H1 (cell line): ENCODE data around the gene SEMA3C. TPM values are rescaled to one million over a fixed set of nuclear protein-coding genes. Genes with fewer than 3 reads are reported as not detected.

Experiments
- CTCF ChIA-PET: fragments of 300-600 bp; sonication (Branson Sonifier 250); formaldehyde crosslinking; loops from one replicate; lab custom pipeline; 2021; ENCODE audit not compliant: partially characterized antibody; lab: Charles Lee
- POLR2A ChIA-PET: fragments of 300-600 bp; sonication (Branson Sonifier 250); formaldehyde crosslinking; loops from one replicate; lab custom pipeline; 2021; ENCODE audit warnings: inconsistent platforms; ENCODE audit not compliant: partially characterized antibody; lab: Charles Lee
- DNase-seq, 2 experiments: peaks; one replicate each; pipeline versions ENCODE4 v3.0.0 to v3.0.0-alpha.2; 2010 to 2022; ENCODE audit warnings: low spot score in 2 of 2, low read depth in 1 of 2, mixed read lengths in 1 of 2
- FAIRE-seq: peaks from 2 replicates; lab custom pipeline; 2011; peaks lifted over from hg19 to GRCh38; lab: Jason Lieb, UNC
- H2AFZ ChIP-seq: 2 replicates; pipeline ENCODE4 v1.8.1; 2012; ENCODE audit warnings: low read length, inconsistent platforms
- H2AK5ac ChIP-seq: 2 replicates; pipeline ENCODE4 v1.6.1; 2013; ENCODE audit warnings: low read depth, low read length
- H2BK120ac ChIP-seq: replicated peaks from 2 replicates; pipeline ENCODE3; 2013; ENCODE audit warnings: low read depth, low read length, inconsistent platforms
- H2BK12ac ChIP-seq: 2 replicates; pipeline ENCODE4 v1.6.1; 2013; ENCODE audit warnings: low read depth, low read length
- H2BK15ac ChIP-seq: 2 replicates; pipeline ENCODE4 v1.6.1; 2013; ENCODE audit warnings: low read length
- H2BK20ac ChIP-seq: 2 replicates; pipeline ENCODE4 v1.6.1; 2013; ENCODE audit warnings: low read length
- H2BK5ac ChIP-seq: 2 replicates; pipeline ENCODE4 v1.6.1; 2013; ENCODE audit warnings: low read depth, low read length
- H3K14ac ChIP-seq: 2 replicates; pipeline ENCODE4 v1.6.1; 2013; ENCODE audit warnings: inconsistent platforms; ENCODE audit not compliant: insufficient read length
- H3K18ac ChIP-seq: 2 replicates; pipeline ENCODE4 v1.6.1; 2013; ENCODE audit warnings: low read length; ENCODE audit errors: extremely low read depth
- H3K23ac ChIP-seq: 2 replicates; pipeline ENCODE4 v1.6.1; 2013; ENCODE audit warnings: inconsistent platforms; ENCODE audit not compliant: insufficient read length
- H3K23me2 ChIP-seq: 2 replicates; pipeline ENCODE4 v1.6.1; 2013; ENCODE audit warnings: low read depth, low read length
- H3K27ac ChIP-seq: 2 replicates; pipeline ENCODE4 v1.6.1; 2011; ENCODE audit warnings: low read depth, low read length, inconsistent platforms
- H3K27me3 ChIP-seq, 4 experiments: replicated peaks in 1 of 4; 1 replicate in 1 of 4; 2 replicates in 3 of 4; pipeline versions ENCODE4 v1.6.1 to v1.8.1; 2011 to 2013; ENCODE audit warnings: low read length in 3 of 4, mild to moderate bottlenecking in 3 of 4, inconsistent platforms in 2 of 4, mixed read lengths in 2 of 4, moderate library complexity in 1 of 4; ENCODE audit not compliant: control insufficient read depth in 3 of 4, insufficient read depth in 3 of 4; ENCODE audit errors: extremely low read depth in 1 of 4
- H3K36me3 ChIP-seq, 4 experiments: 2 replicates each; pipeline versions ENCODE4 v1.6.1 to v1.8.1; 2011 to 2013; ENCODE audit warnings: mild to moderate bottlenecking in 4 of 4, low read length in 3 of 4, moderate library complexity in 2 of 4, control low read depth in 1 of 4, inconsistent platforms in 1 of 4; ENCODE audit not compliant: insufficient read depth in 4 of 4, control insufficient read depth in 2 of 4
- H3K4ac ChIP-seq: replicated peaks from 2 replicates; pipeline ENCODE3; 2013; ENCODE audit warnings: low read length, low read depth, mixed read lengths, inconsistent platforms; ENCODE audit not compliant: insufficient read length
- H3K4me1 ChIP-seq, 4 experiments: replicated peaks in 1 of 4; 1 replicate in 1 of 4; 2 replicates in 3 of 4; pipeline versions ENCODE4 v1.6.1 to v1.8.1; 2011 to 2013; ENCODE audit warnings: low read length in 3 of 4, inconsistent platforms in 2 of 4, mixed read lengths in 1 of 4; ENCODE audit not compliant: insufficient read depth in 4 of 4, control insufficient read depth in 3 of 4
- H3K4me2 ChIP-seq, 2 experiments: 2 replicates each; pipeline versions ENCODE4 v1.6.1 to v1.8.1; 2011 to 2013; ENCODE audit warnings: low read depth in 2 of 2, low read length in 2 of 2, control low read depth in 1 of 2, inconsistent platforms in 1 of 2, mild to moderate bottlenecking in 1 of 2; ENCODE audit not compliant: insufficient read depth in 1 of 2
- H3K4me3 ChIP-seq, 4 experiments: fragments of 200-600, 300-600 bp in 1 of 4; sonication (generic), shearing (Covaris generic), sonication (Bioruptor Twin) in 1 of 4; 2 replicates each; pipeline versions ENCODE4 v1.5.1 to v1.8.1; 2011 to 2016; ENCODE audit warnings: low read length in 4 of 4, low read depth in 3 of 4, control low read depth in 2 of 4, inconsistent platforms in 2 of 4, mild to moderate bottlenecking in 2 of 4, mixed read lengths in 1 of 4, moderate library complexity in 1 of 4; ENCODE audit not compliant: insufficient read depth in 2 of 4; ENCODE audit errors: extremely low read depth in 1 of 4
- H3K56ac ChIP-seq: replicated peaks from 2 replicates; pipeline ENCODE3; 2013; ENCODE audit warnings: low read depth, mild to moderate bottlenecking, mixed read lengths, low read length, inconsistent platforms; ENCODE audit not compliant: insufficient read length
- H3K79me1 ChIP-seq: 2 replicates; pipeline ENCODE4 v1.6.1; 2013; ENCODE audit warnings: low read depth, low read length, control low read depth
- H3K79me2 ChIP-seq, 2 experiments: 2 replicates each; pipeline versions ENCODE4 v1.6.1 to v1.8.1; 2012 to 2013; ENCODE audit warnings: low read length in 2 of 2, mild to moderate bottlenecking in 2 of 2, inconsistent platforms in 1 of 2; ENCODE audit not compliant: insufficient read depth in 2 of 2, control insufficient read depth in 1 of 2
- H3K9ac ChIP-seq, 4 experiments: replicated peaks in 1 of 4; 1 replicate in 1 of 4; 2 replicates in 3 of 4; pipeline versions ENCODE4 v1.6.1 to v1.8.1; 2011 to 2013; ENCODE audit warnings: low read depth in 3 of 4, low read length in 3 of 4, control low read depth in 2 of 4, mild to moderate bottlenecking in 2 of 4, moderate library complexity in 2 of 4, inconsistent platforms in 1 of 4; ENCODE audit errors: extremely low read depth in 1 of 4
- H3K9me3 ChIP-seq, 2 experiments: 2 replicates each; pipeline versions ENCODE4 v1.6.1 to v1.8.1; 2012 to 2013; ENCODE audit warnings: mild to moderate bottlenecking in 2 of 2, moderate library complexity in 2 of 2, control low read depth in 1 of 2, inconsistent platforms in 1 of 2, low read depth in 1 of 2, low read length in 1 of 2, mixed read lengths in 1 of 2; ENCODE audit not compliant: insufficient read depth in 2 of 2
- H4K20me1 ChIP-seq, 2 experiments: replicated peaks in 1 of 2; 2 replicates each; pipeline versions ENCODE3 to v1.8.1; 2011 to 2013; ENCODE audit warnings: inconsistent platforms in 2 of 2, low read length in 2 of 2, mild to moderate bottlenecking in 1 of 2; ENCODE audit not compliant: insufficient read depth in 2 of 2, control insufficient read depth in 1 of 2
- H4K5ac ChIP-seq: 2 replicates; pipeline ENCODE4 v1.6.1; 2013; ENCODE audit warnings: low read length, low read depth, mixed read lengths, inconsistent platforms; ENCODE audit not compliant: insufficient read length
- H4K8ac ChIP-seq: 2 replicates; pipeline ENCODE4 v1.8.0; 2013; ENCODE audit warnings: mild to moderate bottlenecking, moderate library complexity, low read length, inconsistent platforms; ENCODE audit not compliant: insufficient read depth; ENCODE audit errors: extremely low read depth
- H4K91ac ChIP-seq: replicated peaks from 2 replicates; pipeline ENCODE3; 2013; ENCODE audit warnings: low read length, mixed read lengths, inconsistent platforms; ENCODE audit not compliant: insufficient read length
- ASH2L ChIP-seq: fragments of 200-600, 300-600 bp; sonication (generic); IDR thresholded peaks from one replicate; pipeline ENCODE4 v1.7.1; 2017; ENCODE audit warnings: low read length
- CBX8 ChIP-seq: fragments of 300-800, 300-1000 bp; sonication (generic); IDR thresholded peaks from 2 replicates; pipeline ENCODE4 v1.7.1; 2016; ENCODE audit warnings: low read depth, low read length, borderline replicate concordance
- CEBPB ChIP-seq: IDR thresholded peaks from 2 replicates; pipeline ENCODE4 v1.6.1; 2012; ENCODE audit warnings: low read depth, low read length
- CHD1 ChIP-seq: IDR thresholded peaks from 2 replicates; pipeline ENCODE4 v1.6.1; 2012; ENCODE audit warnings: low read depth, low read length, improper control_type of control experiment
- EZH2 ChIP-seq: fragments of 200-600 bp; sonication (generic); IDR thresholded peaks from 2 replicates; pipeline ENCODE4 v1.7.1; 2012; ENCODE audit warnings: low read depth, mild to moderate bottlenecking, moderate library complexity, low read length, inconsistent platforms; ENCODE audit not compliant: severe bottlenecking
- FOSL1 ChIP-seq: IDR thresholded peaks from 2 replicates; pipeline ENCODE4 v1.6.1; 2011; ENCODE audit warnings: mild to moderate bottlenecking, low read depth, low read length, moderate library complexity; ENCODE audit not compliant: insufficient read depth
- POU5F1 ChIP-seq: IDR thresholded peaks from 2 replicates; pipeline ENCODE4 v1.6.1; 2011; ENCODE audit warnings: low read depth, mild to moderate bottlenecking, low read length, moderate library complexity
- SIX5 ChIP-seq: IDR thresholded peaks from 2 replicates; pipeline ENCODE4 v1.6.1; 2011; ENCODE audit warnings: mild to moderate bottlenecking, low read depth, low read length
- TAF1 ChIP-seq: IDR thresholded peaks from 2 replicates; pipeline ENCODE4 v1.6.1; 2011; ENCODE audit warnings: mild to moderate bottlenecking, low read depth, low read length
- TBP ChIP-seq: IDR thresholded peaks from 2 replicates; pipeline ENCODE4 v1.6.1; 2011; ENCODE audit warnings: low read depth, low read length, improper control_type of control experiment
- WGBS, 2 experiments: shearing (Covaris generic) in 1 of 2; methylation state at CpG; one replicate each; pipeline versions ENCODE4 v1.1.6 to v1.1.7; 2013 to 2015; ENCODE audit warnings: low lambda C conversion rate in 2 of 2, mixed read lengths in 2 of 2, inconsistent platforms in 1 of 2, low coverage in 1 of 2, missing lambda C conversion rate in 1 of 2; ENCODE audit not compliant: insufficient replicate concordance in 2 of 2, insufficient coverage in 1 of 2, insufficient read length in 1 of 2; ENCODE audit errors: extremely low coverage in 1 of 2, missing lambda C conversion rate in 1 of 2; 5-methylcytosine and 5-hydroxymethylcytosine counted together
- polyA plus RNA-seq, 7 experiments: library from polyadenylated mRNA; depleted of rRNA in 3 of 7; stranded (reverse) in 5 of 7; unstranded in 2 of 7; fragments of >200 nt in 5 of 7; fragments of 200-250 nt in 2 of 7; gene quantifications; 1 replicate in 5 of 7; 2 replicates in 1 of 7; 4 replicates in 1 of 7; pipeline versions ENCODE4 v1.2.1 to v1.2.3, GENCODE V29; 2011 to 2013; ENCODE audit warnings: missing spikeins in 2 of 7, mixed read lengths in 2 of 7
- total RNA-seq: library from RNA; stranded (reverse); fragmentation: NEBNext Ultra II Directional; extraction: Animal tissue kit (Norgen Biotek cat#: 25700); gene quantifications from 2 replicates; pipeline ENCODE4 v1.2.1, GENCODE V29; 2021
- TF ChIP-seq, protein P1 (sequence below): IDR thresholded peaks from 2 replicates; pipeline ENCODE4 v1.6.1; 2012; ENCODE audit warnings: low read length, inconsistent platforms
- TF ChIP-seq, protein P2 (sequence below): IDR thresholded peaks from 2 replicates; pipeline ENCODE4 v1.6.1; 2012; ENCODE audit warnings: inconsistent platforms

SEMA3C gene
- total and polyA plus RNA-seq, 2 of the 8 experiments (the other 6 are each of a cell fraction or from before 2014, with no cell fraction given) = 0.15 to 1.4 TPM

DNA sequence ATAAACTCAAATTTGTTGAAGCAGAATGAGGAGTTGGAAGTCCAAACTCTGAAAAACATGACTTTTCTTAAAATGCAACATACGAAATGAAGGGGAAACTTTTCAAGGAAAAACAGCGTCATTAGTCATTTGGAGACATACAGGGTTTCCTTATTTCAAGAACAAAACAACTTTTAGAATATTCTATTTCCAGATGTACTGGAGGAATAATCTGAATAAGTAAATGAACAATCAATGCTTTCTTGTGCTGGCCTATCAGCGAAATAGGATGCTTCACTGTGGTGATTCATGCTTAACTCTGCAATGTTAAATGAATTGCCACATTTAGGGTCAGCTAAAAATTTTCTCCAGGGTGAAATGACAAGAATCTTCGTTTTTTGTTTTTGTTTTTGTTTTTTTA, 114.3 kb downstream of the SEMA3C start (continued):
- no peak for TF ChIP-seq TAF1

DNA sequence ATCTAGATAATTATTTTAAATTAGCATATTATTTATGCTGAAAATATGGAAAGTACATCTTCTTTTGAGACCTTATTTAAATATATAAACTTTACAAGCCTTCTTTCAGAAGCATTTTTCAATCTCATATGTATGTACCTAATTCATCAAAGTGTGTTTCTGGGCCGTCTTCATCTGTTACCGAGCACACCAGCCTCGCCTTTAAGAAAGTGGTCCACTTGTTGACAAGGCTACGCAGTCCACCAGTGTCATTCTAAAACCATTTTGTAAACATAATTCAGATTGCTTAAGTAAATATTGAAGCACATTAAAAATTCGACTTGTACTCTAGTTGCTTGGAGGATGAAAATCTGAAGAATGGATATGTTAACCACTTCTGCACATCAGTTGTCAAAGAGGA, 116.3 kb downstream of the SEMA3C start:
- no peak overlapping the region for H3K4ac ChIP-seq
- FAIRE-seq (no peak), DNase-seq (no peak)
- no peak overlapping the region for H3K27ac ChIP-seq
- no peak overlapping the region for H4K5ac ChIP-seq
- no peaks in the 10 kb centered on the region for H3K23me2 ChIP-seq
- no peak overlapping the region for H2BK12ac ChIP-seq
- H4K20me1 ChIP-seq = no peaks in the 10 kb centered on the region
- WGBS, 2 experiments = 92% methylated on average over 5 of the region's 5 CpGs; no CpG with 5 or more reads in 1 of the 2 experiments
- no peak overlapping the region for H3K56ac ChIP-seq
- H2BK20ac ChIP-seq = no peak overlapping the region
- H3K4me3 ChIP-seq = no peak overlapping the region
- no peak overlapping the region for H2BK15ac ChIP-seq
- H2BK5ac ChIP-seq = no peak overlapping the region
- H3K23ac ChIP-seq = no peak overlapping the region
- H3K36me3 ChIP-seq = no peaks in the 10 kb centered on the region
- no peaks in the 10 kb centered on the region for H3K9me3 ChIP-seq
- no peaks in the 10 kb centered on the region for H3K79me1 ChIP-seq
- CTCF ChIA-PET = no interaction called here
- no peaks in the 10 kb centered on the region for H3K4me1 ChIP-seq
- H3K79me2 ChIP-seq = no peaks in the 10 kb centered on the region
- no peak overlapping the region for H2BK120ac ChIP-seq
- H3K4me2 ChIP-seq = no peak overlapping the region
- H3K14ac ChIP-seq = no peak overlapping the region
- H3K27me3 ChIP-seq = no peaks in the 10 kb centered on the region
- no peak overlapping the region for H3K18ac ChIP-seq
- no peak overlapping the region for H2AK5ac ChIP-seq
- no peak overlapping the region for H4K8ac ChIP-seq
- no peak overlapping the region for H2AFZ ChIP-seq
- no peak overlapping the region for H3K9ac ChIP-seq
- H4K91ac ChIP-seq = no peak overlapping the region
- POLR2A ChIA-PET = no interaction called here
- TF ChIP-seq SIX5 = no peak
- no peak for TF ChIP-seq EZH2
- TF ChIP-seq, protein P1, sequence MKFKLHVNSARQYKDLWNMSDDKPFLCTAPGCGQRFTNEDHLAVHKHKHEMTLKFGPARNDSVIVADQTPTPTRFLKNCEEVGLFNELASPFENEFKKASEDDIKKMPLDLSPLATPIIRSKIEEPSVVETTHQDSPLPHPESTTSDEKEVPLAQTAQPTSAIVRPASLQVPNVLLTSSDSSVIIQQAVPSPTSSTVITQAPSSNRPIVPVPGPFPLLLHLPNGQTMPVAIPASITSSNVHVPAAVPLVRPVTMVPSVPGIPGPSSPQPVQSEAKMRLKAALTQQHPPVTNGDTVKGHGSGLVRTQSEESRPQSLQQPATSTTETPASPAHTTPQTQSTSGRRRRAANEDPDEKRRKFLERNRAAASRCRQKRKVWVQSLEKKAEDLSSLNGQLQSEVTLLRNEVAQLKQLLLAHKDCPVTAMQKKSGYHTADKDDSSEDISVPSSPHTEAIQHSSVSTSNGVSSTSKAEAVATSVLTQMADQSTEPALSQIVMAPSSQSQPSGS = no peak
- no peak for TF ChIP-seq CHD1
- no peak for TF ChIP-seq CEBPB
- no peak for TF ChIP-seq ASH2L
- no peak for TF ChIP-seq FOSL1
- TF ChIP-seq, protein P2, sequence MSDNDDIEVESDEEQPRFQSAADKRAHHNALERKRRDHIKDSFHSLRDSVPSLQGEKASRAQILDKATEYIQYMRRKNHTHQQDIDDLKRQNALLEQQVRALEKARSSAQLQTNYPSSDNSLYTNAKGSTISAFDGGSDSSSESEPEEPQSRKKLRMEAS = no peak
- no peak for TF ChIP-seq CBX8
- TF ChIP-seq POU5F1 = no peak
- no peak for TF ChIP-seq TBP
